Fibroblast of the aortic adventitia (primary cell): ENCODE data around the gene ACO2. TPM values are rescaled to one million over a fixed set of nuclear protein-coding genes. Genes with fewer than 3 reads are reported as not detected.
"Not testable (repeated sequence)": the region's sequence is repeated elsewhere in the genome, so short reads cannot be mapped to it uniquely, and the experiment has no call there.

Experiments
- DNase-seq: peaks from one replicate; pipeline ENCODE4 v3.0.0-alpha.2; 2010; ENCODE audit warnings: low read depth
- H3K4me3 ChIP-seq: 2 replicates; pipeline ENCODE4 v1.5.1; 2011; ENCODE audit warnings: low read depth, mild to moderate bottlenecking, control low read depth, low read length, moderate library complexity
- total RNA-seq: library from RNA; depleted of rRNA; stranded (reverse); fragments of >200 nt; gene quantifications from 2 replicates; pipeline ENCODE4 v1.2.3, GENCODE V29; 2012; ENCODE audit warnings: low replicate concordance
- TF ChIP-seq, protein P1 (sequence below): IDR thresholded peaks from 2 replicates; pipeline ENCODE4 v1.5.1; 2011; ENCODE audit warnings: mild to moderate bottlenecking, low read length, control low read depth, inconsistent platforms; ENCODE audit not compliant: insufficient read depth

The ACO2 gene
- 42.2 and 45.9 TPM in 2 replicates for total RNA-seq

- TF ChIP-seq, protein P1, sequence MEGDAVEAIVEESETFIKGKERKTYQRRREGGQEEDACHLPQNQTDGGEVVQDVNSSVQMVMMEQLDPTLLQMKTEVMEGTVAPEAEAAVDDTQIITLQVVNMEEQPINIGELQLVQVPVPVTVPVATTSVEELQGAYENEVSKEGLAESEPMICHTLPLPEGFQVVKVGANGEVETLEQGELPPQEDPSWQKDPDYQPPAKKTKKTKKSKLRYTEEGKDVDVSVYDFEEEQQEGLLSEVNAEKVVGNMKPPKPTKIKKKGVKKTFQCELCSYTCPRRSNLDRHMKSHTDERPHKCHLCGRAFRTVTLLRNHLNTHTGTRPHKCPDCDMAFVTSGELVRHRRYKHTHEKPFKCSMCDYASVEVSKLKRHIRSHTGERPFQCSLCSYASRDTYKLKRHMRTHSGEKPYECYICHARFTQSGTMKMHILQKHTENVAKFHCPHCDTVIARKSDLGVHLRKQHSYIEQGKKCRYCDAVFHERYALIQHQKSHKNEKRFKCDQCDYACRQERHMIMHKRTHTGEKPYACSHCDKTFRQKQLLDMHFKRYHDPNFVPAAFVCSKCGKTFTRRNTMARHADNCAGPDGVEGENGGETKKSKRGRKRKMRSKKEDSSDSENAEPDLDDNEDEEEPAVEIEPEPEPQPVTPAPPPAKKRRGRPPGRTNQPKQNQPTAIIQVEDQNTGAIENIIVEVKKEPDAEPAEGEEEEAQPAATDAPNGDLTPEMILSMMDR = no peak
- DNase-seq = peak; percentile 99
- peak within 1 kb of the TSS; percentile 98 for H3K4me3 ChIP-seq
These were observed at the start of gene ACO2, which contains the start of gene PHF5A for GRCh38 chr22:41468381-41469217. ACO2 (plus strand) TSS chr22:41469117; CDS start chr22:41469147, 30 bp downstream. PHF5A (minus strand) TSS chr22:41468692; CDS start chr22:41468653, 39 bp downstream.

DNA sequence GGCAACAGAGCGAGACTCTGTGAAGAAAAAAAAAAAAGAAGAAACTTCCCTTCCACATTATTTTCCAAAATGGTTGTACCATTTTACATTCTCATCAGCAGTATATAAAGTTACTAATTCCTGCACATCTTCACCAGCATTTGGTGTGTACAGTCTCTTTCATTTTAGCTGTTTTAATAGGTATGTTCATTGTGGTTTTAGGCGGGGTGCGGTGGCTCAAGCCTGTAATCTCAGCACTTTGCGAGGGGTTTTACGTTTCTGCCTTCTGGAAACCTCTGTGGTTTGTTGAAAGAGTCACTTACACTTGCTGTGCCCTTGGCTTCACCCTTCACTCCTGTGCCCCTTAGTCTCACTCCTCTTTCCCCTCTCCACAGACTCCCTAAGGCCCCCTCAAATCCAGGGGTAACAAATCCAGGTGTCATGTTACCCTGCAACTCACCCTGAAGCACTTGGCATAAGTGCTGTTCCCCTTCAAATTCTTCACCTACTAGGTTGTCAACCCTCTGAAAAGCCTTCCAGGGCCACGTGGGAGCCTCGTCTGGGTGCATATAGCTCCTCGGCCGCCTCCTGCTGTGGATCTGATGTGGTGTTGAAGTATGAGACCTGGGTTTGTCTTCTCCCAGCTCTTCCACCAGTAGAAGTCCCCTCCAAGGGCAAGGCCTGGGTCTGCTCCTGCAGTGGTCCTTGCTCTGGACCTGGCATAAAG is 43.1 kb upstream of the ACO2 start:
- TF ChIP-seq, protein P1 = no peak
- H3K4me3 ChIP-seq = no peak overlapping the region
- no peak for DNase-seq

GRCh38 chr22:41429232-41429950 is 39.5 kb upstream of the ACO2 start:
- no peak for DNase-seq
- H3K4me3 ChIP-seq = no peak overlapping the region
- TF ChIP-seq, protein P1 = no peak

DNA sequence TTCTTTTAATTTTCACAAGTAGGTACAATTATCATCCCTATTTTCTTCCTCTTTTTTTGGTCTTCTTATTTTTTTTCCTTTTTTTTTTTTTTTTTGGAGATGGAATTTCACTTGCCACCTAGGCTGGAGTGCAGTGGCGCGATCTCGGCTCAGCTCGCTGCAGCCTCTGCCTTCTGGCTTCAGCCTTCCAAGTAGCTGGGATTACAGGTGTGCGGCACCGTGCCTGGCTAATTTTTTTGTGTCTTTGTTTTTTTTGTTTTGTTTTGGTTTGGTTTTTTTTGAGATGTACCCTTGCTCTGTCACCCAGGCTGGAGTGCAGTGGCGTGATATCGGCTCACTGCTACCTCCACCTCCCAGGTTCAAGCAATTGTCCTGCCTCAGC is 39.0 kb upstream of the ACO2 start:
- TF ChIP-seq, protein P1 = no peak
- no peak overlapping the region for H3K4me3 ChIP-seq
- no peak for DNase-seq

DNA sequence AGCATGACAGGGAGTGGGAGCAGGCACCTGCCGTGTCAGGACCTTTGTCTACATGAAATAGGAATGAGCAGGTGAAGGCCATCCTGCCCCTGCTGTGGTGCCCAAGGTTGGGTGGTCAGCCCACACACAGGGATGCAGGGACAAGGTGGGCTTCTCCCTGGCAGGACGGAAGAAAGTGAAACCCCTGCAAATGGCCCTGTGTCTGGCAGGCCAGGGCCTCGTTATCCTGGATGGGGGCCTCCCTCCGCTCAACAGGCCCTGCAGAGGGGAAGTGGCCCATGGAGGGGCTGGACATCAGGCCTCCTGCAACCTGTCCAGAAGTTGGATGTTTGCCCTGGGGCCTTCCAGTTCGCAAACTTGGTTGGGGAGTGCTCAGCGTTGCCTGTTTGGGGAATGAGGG is 37.3 kb upstream of the ACO2 start:
- TF ChIP-seq, protein P1 = no peak
- no peak for DNase-seq
- no peak overlapping the region for H3K4me3 ChIP-seq

DNA sequence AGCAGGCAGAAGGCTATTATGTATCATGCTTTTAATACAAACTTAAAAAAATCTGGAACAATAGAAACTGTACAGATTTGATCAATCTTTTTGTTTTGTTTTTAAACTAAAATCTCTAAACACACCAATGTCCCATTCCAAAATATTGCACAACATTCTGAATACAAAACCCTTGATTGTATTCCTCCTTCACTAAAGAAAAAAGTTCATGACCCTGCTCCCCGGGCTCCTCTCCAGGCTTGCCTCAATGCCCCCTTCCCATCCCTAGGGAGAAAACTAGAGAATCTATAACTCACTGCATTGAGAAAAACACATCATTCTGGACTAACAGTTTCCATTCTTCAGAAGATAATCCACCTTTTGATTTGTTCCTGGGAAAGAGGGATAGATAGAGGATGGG is 35.4 kb upstream of the ACO2 start:
- H3K4me3 ChIP-seq = not testable (repeated sequence)
- peak; percentile 35 for DNase-seq

- H3K4me3 ChIP-seq, DNase-seq: not testable (repeated sequence)
These were observed 34.4 kb upstream of the ACO2 start for GRCh38 chr22:41434361-41435003.
